Activated CD8-positive, alpha-beta memory T cell treated with anti-CD3 and anti-CD28 coated beads for 48 hours (primary cell): ENCODE data around the gene ATP4A.

Experiments
- DNase-seq, 3 experiments: peaks; one replicate each; pipeline ENCODE4 v3.0.0-alpha.2; 2020; ENCODE audit warnings: low read depth in 2 of 3, low spot score in 2 of 3

The ATP4A gene

DNA sequence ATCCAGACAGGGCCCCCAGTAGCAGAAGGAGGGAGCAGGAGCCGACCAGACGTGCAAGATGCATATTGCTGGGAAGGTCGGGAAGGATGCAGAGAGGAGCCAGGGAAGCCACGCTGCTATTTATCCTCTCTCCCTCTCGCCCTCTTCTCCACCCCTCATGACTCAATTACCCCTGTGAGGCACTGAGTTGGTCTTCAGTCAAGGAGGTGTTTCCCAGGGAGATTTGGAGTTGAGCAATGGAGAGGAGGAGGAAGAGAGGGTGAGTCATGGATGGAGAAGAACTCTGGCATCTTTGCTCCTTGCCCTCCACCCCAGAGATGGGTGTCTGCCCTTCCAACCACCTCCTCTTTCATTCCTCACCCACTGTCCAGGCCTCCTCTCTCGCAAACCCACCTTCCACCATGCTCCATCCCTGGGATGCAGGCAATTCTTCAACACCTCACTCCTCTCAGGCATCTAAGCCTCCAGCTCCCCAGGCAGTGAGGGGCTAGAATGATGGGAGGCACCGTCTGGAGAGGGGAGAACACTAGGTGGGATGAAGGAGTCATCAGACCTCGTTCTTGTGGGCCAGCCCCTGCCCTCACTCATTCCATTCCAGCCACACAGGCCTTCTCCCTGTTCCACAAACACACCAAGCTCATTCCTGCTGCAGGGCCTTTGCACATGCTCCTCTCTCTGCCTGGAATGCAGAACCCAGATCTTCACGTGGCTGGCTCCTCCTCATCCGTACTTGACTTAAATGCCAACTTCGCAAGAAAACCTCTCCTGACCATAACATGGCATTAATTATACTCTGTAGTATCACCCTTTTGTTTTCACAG is 35.0 kb downstream of the ATP4A start, which contains the start of gene SBSN:
TSS of gene SBSN (minus strand) at position 94 of the 821 bp plus-strand sequence. CDS start at position 64, 30 bp downstream.
- DNase-seq: no peak

DNA sequence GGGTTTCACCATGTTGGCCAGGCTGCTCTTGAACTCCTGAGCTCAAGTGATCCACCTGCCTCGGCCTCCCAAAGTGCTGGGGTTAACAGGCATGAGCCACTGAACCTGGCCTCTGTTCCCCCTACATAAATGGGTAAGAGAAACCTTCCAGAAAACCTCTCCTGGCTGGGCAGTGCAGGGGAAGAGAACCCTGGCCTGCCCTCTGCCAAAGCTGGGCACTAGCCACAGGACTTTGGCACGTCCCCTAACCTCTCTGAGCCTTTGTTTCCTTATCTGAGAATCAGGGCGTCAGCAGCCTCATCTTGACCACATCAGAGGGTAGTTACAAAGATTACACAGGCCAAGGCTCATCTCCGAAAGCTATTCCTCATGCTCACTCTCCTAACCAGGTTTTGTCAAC is 37.6 kb downstream of the ATP4A start:
- no peak for DNase-seq

DNA sequence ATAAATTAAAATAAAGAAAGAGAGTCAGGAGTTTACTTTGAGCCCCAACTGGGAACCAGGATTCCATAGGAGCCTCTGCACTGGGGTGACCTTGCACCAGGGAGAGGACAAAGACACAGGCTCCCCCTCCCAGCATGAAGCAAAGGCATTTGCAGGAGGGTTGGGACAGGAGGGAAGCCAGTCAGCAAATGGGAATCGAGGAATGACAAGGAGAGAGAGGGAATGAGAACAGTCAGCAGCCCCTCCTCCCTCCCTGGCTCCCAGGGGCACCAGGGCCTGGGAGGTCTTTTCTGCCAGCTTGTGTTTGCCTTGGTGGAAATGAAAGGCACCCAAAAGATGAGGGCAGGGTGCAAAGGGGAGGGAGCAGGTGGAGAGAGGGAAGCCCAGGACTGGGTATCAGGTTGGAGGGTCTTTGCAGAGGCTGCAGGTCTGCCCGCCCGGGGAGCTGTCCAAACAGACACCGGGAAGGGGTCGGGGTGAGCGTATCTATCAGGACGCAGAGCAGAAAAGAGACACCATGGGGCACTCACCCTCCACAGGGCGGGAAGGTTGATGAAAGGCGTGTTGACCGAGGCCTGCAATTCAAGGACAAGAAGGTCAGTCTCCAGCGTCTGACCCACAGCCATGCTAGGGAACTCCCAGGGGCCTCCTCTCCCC is 39.1 kb downstream of the ATP4A start:
- no peak for DNase-seq

DNA sequence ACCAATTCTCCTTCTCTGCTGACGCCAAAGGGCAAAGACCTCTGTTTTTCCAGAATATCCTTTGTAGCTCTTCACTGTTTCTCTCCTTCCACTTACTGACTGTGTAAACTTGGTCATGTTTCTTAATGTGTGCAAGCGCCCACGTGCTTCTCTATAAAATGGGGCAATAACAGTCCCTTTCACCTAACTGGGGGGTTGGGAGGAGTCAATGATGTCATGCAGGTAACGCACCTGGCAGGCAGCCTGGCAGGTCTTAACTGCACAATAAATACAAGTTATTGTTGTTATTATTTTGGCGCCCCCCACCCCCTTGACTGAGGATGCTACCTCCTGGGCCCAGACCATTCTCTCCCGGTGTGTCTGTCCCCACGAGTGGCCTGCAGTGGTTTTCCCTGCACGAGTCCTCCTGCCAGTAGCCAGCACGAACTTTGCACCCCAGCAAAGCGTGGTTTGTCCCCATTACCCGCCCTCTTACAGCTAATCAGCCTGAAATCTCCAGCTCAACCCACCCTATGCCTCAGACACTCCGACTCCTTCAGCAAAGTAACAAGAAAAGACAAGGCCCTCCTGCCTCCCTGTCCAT is 40.6 kb downstream of the ATP4A start:
- no peak for DNase-seq

DNA sequence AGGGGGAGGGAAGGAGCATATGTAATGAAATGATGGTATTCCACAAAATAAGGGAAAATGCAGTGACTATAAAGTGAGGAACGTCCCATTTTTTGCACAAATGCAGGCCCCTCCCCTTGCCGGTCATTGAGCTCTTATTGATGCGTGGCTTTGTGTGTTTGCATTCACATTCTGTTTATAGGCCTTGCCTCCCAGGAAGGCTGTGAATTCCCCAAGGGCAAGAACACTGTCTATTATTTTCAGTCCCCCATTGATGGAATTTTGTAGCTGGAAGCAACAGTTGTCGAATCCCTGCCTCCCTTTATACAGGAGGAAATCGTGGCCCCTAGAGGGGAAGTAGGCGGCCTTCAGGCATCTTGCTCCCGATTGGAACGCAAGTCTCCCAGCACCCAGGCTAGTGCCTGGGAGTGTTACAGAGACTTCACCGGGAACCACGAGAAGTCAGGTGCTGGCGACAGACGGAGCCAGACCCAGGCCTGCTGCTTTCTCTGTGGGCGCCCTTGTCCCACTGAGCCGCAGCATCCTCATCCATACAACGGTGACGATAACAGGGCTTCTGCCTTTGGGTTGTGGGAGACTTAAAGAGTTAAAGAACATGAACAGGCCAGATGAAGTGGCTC is 42.2 kb downstream of the ATP4A start:
- DNase-seq: no peak

DNA sequence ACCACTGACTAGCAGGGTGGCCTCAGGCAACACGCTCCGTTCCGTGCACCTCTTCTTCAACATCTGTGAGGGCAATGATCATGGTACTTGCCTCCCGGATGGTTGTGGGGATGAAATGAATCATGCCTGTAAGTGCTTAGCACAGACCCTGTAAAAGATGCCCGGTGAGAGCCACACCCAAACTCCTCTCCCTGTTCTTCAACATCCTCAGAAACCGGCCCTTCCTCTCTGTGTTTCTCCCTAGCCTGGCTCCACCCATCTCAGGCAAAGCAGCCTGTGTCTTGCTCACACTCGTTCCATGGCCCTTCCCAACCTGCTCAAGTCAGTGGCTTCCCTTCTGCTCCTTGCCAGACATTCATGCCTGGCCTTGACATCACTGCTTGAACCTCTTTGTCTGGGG is 44.2 kb downstream of the ATP4A start:
- no peak for DNase-seq

DNA sequence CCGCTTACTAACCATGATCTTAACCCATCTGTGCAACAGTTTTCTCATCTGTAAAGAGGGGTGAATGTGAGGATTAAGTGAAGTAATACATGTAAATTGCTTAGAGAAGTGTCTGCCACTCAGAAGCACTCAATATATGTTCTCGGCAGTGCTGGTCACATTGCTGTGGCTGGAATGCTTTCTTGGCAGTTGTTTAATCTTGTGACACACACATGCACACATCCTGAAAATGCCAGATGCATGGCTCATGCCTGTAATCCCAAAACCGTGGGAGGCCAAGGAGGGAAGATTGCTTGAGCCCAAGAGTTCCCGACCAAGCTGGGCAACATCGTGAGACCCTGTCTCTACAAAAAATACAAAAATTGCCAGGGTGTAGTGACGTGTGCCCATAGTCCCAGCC is 45.1 kb downstream of the ATP4A start:
- no peak for DNase-seq

DNA sequence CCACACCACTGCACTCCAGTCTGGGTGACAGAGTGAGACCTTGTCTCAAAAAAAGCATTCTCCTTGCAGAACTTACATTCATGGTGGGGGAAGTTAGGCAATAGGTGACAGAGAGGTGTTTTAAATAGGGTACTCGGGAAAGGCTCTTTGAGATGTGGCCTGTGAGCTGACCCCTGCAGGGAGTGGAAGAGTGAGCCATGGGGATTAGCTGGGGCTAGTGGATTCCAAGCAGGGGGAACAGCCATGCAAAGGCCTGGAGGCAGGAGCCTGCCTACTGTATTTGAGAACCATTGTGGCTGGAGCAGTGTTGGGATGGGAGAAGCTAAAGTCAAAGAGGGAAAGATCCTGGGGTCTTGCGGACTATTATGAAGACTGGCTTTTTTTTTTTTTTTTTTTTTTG is 46.1 kb downstream of the ATP4A start:
- no peak for DNase-seq

DNA sequence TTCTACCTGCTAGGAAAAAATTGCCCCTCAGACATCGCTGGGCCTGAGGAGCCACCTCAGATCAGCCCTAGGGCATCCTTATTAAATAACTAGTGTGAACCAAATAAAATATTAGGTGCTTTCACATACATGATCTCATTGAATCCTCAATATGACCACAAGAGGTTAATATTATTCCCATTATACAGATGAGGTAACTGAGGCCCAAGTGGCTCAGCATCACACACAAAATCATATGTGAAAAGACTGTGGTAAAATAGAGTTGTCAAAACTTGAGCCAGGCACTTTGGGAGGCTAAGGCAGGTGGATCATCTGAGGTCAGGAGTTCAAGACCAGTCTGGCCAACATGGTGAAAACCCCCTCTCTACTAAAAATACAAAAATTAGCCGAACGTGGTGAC is 47.1 kb downstream of the ATP4A start:
- DNase-seq: no peak

DNA sequence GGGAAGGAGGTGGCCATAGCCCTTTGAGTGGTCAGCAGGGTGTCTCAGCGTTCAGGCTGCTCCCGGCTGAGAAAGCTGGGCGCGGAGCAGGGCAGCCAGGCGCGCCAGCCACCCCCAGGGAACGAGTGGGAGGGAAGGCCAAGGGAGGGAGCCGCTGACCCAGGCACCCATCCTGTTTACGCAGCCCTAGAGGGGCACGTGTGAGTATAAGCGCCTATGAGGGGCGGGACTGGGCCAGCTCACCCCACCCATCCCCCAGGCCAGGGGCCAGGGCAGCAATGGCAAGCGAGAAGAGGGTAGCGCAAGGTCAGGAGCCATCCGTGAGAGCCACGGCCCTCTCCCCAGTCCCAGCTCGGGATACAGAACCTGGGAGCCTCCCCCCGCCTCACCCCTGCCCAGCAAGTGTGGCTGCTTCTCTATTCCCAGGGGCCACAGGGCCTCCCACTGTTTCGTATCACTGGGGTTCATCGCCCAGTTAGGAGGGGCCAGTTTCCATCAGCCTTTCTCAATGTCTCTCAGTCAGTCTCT is 49.1 kb downstream of the ATP4A start:
- DNase-seq: no peak

DNA sequence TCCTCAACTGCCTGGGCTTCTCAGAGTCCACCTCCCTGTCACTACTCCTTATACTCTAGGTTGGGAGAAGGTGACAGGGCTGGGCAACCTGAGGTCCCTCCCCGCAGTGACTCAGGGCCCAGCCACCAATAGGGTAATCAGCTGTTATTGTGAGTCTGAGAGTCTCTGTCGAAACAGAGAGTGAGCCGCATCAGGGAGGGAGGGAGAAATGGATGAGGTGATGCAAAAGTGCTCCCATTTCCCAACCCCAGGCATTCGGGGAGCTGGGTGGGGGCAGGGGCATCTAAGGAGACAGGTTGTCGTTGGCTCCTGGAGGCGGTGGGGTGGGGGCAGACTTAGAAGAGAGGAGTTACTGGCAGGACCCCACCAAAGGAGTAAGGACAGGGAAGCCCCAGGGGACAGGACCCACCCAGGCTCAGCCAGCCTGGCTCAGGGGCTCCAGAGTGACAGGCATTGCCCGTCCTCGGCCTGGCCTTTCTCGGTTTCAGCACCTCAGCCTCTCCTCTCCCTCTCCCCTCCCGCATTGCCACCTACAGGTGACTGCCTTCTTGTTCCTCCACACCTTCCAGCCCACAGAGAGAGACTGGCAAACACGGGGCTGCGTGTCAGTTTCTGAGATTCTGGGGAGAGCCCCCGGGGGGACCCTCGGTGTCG is 49.7 kb downstream of the ATP4A start, which contains the start of gene DMKN:
TSS of gene DMKN (minus strand) at position 22 of the 654 bp plus-strand sequence. CDS start 174 bp downstream, outside the sequence.
- DNase-seq: no peak

DNA sequence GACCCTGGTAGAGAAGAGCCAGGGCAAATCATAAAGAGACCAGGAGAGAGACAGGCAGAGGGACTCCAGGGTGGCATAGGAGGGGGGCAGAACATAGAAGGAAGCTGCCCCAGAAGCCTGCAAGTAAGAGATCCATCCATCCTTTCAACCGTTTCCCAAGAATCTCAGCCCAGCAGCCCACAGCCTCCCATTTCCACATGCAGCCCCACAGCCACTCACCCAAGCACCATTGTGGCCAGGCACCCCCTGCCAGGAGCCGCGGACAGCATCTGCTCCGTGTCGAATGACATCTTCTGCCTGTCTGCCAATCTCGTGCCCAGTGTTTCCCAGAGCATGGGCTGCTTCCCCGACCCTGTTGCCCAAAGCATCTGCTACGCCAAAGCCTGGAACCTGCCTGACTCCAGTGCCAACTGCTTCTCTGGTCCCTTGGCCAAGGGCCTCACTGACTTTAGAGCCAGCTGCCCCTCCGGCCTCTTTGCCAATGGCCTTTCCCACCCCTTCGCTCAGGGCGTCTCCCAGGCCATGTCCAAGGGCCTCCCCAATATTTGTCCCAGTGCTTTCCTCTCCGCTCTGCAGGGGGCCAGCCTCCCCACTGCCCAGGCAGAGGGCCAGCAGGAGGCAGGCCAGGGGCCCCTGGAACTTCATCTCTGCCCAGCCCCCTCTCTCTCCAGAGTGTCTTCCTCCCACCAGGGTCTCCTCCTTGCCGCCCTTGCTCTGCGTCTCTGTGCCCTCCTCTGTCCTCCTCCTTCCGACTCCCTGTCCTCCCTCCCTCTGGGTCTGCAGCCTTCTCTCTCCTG is 50.4 kb downstream of the ATP4A start:
- no peak for DNase-seq

DNA sequence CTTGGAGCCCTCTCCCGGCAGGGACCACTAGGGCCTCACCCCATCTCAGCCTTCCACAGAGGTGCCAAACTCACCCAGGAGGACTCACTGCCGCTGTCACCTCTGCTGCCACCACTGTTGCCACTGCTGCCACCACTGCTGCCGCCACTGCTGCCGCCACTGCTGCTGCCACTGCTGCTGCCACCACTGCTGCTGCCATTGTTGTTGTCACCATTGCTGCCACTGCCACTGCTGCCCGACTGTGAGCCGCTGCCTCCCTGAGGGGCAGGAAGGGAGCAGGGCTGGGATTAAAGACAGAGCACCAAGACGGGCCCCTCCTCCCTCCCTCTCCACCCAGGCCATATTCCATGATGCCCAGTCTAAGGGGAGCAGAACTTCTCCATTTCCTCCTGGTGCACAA is 52.1 kb downstream of the ATP4A start:
- DNase-seq: no peak

DNA sequence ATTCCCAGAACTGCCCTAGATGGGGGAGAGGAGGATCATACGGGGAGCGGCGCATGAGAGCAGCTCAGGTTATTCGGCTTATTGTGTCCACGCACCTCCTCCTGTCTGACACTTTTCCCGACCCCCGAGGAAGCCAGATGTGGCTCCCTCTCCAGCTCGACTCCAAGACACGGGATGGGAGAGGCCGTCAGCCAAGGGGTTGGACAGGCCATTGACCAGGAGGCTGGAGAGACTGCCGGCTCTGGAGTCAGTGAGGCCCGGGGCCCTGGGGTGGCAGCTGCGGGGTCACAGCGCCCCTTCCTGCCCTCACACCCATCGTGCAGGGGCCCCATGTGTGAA is 52.9 kb downstream of the ATP4A start:
- no peak for DNase-seq

DNA sequence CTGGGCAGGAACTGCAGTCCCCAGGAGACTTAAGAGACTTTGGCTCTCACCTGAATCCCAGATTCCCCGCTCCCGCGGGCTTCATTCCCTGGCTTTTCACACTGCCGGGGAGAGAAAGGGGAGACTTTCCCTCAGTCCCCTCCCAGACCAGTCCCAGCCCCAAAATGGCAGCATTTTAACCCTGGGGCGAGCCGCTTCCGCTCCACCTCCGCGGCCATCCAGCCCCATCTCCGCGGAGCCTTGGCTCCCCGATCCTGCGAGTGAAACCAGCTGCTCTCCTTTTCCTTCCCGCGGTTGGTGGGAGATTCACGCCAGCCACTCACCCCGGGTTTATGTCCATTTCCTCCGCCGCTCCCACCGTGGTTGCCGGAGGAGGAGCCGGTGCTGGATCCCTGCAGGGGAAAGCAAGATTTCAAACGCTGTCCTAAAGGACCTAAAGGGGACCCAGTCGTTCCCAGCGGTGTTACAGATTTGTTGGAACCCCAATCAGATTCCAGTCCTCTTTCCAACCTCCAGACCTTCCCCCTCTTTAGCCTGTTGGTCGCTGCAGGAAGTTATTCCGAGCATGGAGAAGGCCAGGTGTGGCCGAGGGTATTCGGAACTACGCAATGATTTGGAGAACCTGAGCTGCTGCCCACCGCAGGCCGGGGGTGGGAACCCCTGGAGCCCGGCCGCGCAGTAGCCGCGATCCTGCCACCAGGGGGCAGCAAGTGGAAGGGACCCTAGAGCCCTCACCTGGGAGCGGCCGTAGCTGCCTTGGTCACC is 53.4 kb downstream of the ATP4A start:
- peak; percentile 16 to 72 (median 68) for DNase-seq

DNA sequence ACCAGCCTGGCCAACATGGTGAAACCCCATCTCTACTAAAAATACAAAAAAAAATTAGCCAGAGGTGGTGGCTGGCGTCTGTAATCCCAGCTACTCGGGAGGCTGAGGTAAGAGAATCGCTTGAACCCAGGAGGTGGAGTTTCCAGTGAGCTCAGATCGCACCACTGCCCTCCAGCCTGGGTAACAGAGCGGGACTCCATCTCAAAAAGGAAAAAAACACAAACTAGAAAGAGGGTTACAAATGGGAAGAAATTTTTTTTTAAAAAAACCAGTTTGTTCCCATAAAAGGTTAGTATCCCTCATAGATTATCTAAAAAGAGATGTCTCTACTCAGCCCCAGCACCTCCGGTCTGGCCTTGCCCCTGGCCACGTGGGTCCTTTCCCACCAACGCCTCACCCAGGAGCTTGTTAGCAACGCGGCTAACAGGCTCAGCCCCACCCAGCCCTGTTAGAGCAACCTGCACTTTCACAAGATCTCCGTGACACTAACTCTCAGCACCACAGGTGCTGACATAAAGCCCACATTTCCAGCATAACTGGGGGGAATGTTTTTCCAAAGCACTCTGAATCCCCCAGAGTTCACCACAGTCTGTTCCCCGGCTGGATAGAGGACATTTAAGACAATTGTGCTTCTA is 54.3 kb downstream of the ATP4A start:
- DNase-seq: no peak

DNA sequence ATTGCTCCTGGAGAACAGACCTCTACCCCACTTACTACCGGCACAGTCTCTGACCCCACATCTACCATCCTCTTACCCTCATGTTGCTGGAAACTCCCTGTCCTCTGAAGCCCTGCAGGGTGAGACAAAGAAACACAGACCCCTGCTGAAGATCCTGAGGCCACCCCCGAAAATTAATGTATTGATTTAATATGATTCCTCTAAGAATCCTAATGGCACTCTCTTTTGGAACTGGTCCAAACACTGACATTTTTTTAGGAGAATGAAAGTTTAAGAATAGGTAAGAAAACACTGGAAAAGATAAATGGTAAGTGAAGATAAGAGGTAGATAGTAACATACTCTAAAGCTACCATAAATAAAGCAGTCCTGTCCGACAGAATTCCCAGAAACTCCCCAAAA is 55.3 kb downstream of the ATP4A start:
- DNase-seq: no peak

DNA sequence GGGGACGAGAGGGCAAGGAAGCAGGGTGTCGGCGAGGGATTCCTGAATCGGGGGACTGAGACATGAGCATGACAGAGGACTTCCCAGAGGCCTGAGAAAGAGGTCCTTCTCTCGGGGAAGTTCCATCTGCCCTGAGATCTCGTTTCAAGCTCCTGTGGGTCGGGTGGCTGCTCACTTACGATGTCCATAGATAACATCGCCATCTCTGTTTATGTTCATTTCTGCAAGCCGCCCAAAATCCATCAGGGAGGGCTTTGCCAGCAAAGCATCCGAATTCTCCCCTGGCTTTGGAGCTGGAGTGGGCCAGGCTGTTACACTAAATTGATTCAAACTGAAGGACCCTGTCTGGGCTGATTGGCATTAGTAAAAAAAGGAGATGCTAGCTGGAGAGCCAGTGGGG is 55.9 kb downstream of the ATP4A start:
- DNase-seq: no peak

DNA sequence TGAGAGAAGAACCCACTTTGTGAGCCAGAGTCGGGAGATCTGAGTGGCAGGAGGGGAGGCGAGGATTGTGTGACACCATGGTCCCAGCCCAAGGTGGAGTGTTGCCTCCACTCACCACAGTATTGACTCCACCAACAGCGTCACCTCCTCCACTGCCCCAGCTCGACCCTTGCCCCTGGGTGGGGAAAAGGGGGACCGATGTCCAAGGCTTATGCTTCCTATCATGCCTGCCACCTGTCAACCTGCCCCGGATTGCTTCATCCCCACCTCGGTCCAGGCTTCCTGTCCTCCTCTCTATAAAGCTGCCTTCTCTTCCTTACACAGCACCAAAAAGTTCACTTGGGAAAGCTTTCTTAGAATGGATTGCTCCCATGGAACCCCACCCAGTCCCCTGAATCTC is 57.4 kb downstream of the ATP4A start:
- no peak for DNase-seq
